GM12878 (cell line): Measurements from ENCODE around the gene PNMA1. TPM values are rescaled to one million over a fixed set of nuclear protein-coding genes. Genes with fewer than 3 reads are reported as not detected.
A peak's percentile ranks its signal among the peaks of the same experiment; 100 is the strongest.

Source experiments
- ATAC-seq: fragments of 200-7000 bp; cut with Tn5 transposase; 3 replicates; pipeline ENCODE4 v1.9.1; 2020; ENCODE audit warnings: mild to moderate bottlenecking, moderate library complexity
- BruUV-seq: library from RNA; stranded (reverse); fragments of 400-500 nt; replicated peaks from 2 replicates; lab custom pipeline; 2021; lab: Mats Ljungman, UMichigan
- CTCF ChIA-PET: fragments of 300-600 bp; sonication (Branson Sonifier 250); formaldehyde crosslinking; extraction: SDS; loops from one replicate; lab custom pipeline; 2021; ENCODE audit warnings: inconsistent platforms; lab: Yijun Ruan, JAX
- POLR2A ChIA-PET: fragments of 350-600 bp; formaldehyde crosslinking; extraction: SDS; loops from one replicate; lab custom pipeline; 2021; ENCODE audit warnings: inconsistent platforms; lab: Charles Lee
- RAD21 ChIA-PET: fragments of 300-600 bp; sonication (Branson Sonifier 250); formaldehyde crosslinking; loops from one replicate; lab custom pipeline; 2023; ENCODE audit warnings: antibody characterized with exemption; ENCODE audit not compliant: unreplicated experiment; lab: Charles Lee
- SMC1A ChIA-PET: fragments of 300-600 bp; sonication (Branson Sonifier 250); formaldehyde crosslinking; loops from one replicate; lab custom pipeline; 2023; ENCODE audit not compliant: unreplicated experiment, uncharacterized antibody; lab: Charles Lee
- DNase-seq: peaks from one replicate; pipeline ENCODE4 v3.0.0-alpha.2; 2011; ENCODE audit warnings: low read depth, low spot score
- FAIRE-seq: peaks from 3 replicates; lab custom pipeline; 2011; peaks lifted over from hg19 to GRCh38; lab: Jason Lieb, UNC
- H2AFZ ChIP-seq: 2 replicates; pipeline ENCODE4 v1.6.0; 2011; ENCODE audit warnings: low read depth, low read length, control low read depth; ENCODE audit not compliant: control insufficient read depth
- H3K27ac ChIP-seq: 2 replicates; pipeline ENCODE4 v1.5.1; 2011; ENCODE audit warnings: control low read depth; ENCODE audit not compliant: control insufficient read depth, insufficient read depth
- H3K27me3 ChIP-seq, 2 experiments: replicated peaks in 1 of 2; 2 replicates each; pipeline versions ENCODE4 v1.6.0 to v1.6.1; 2011; ENCODE audit warnings: low read length in 1 of 2; ENCODE audit not compliant: control insufficient read depth in 2 of 2, insufficient read depth in 2 of 2
- H3K36me3 ChIP-seq, 2 experiments: 2 replicates each; pipeline ENCODE4 v1.5.1; 2011; ENCODE audit warnings: low read length in 1 of 2; ENCODE audit not compliant: control insufficient read depth in 2 of 2, insufficient read depth in 2 of 2
- H3K4me1 ChIP-seq: 2 replicates; pipeline ENCODE4 v1.6.1; 2011; ENCODE audit warnings: mild to moderate bottlenecking, low read length, moderate library complexity, mixed read lengths; ENCODE audit not compliant: control insufficient read depth, insufficient read depth
- H3K4me2 ChIP-seq: 2 replicates; pipeline ENCODE4 v1.6.0; 2011; ENCODE audit warnings: control low read depth; ENCODE audit not compliant: control insufficient read depth, insufficient read depth
- H3K4me3 ChIP-seq: fragments of 200-600 bp; sonication (generic); 2 replicates; pipeline ENCODE4 v1.5.1; 2016
- H3K79me2 ChIP-seq: 2 replicates; pipeline ENCODE4 v1.6.0; 2011; ENCODE audit warnings: low read length; ENCODE audit not compliant: control insufficient read depth, insufficient read depth
- H3K9ac ChIP-seq: 2 replicates; pipeline ENCODE4 v1.8.0; 2011; ENCODE audit warnings: low read length, control low read depth, mixed read lengths; ENCODE audit not compliant: control insufficient read depth, insufficient read depth
- H3K9me3 ChIP-seq: replicated peaks from 3 replicates; pipeline ENCODE4 v1.5.1; 2011; ENCODE audit warnings: mild to moderate bottlenecking, low read length; ENCODE audit not compliant: control insufficient read depth, insufficient read depth
- H4K20me1 ChIP-seq: 2 replicates; pipeline ENCODE4 v1.6.0; 2011; ENCODE audit not compliant: control insufficient read depth, insufficient read depth
- CHD1 ChIP-seq: IDR thresholded peaks from 2 replicates; pipeline ENCODE4 v1.6.1; 2012; ENCODE audit warnings: low read depth, low read length, improper control_type of control experiment
- ETV6 ChIP-seq, 2 experiments: fragments of 450-650 bp in 1 of 2; IDR thresholded peaks in 1 of 2; conservative IDR thresholded peaks in 1 of 2; 2 replicates each; pipeline ENCODE4 v1.6.1; 2014; ENCODE audit warnings: antibody characterized with exemption in 1 of 2, borderline replicate concordance in 1 of 2, low read depth in 1 of 2, mild to moderate bottlenecking in 1 of 2, moderate library complexity in 1 of 2
- GABPA ChIP-seq: IDR thresholded peaks from 2 replicates; pipeline ENCODE4 v1.6.1; 2014; ENCODE audit warnings: antibody characterized with exemption, low read depth, mild to moderate bottlenecking, inconsistent platforms
- LARP7 ChIP-seq: fragments of 450-650 bp; IDR thresholded peaks from 2 replicates; pipeline ENCODE4 v1.6.1; 2017; ENCODE audit warnings: mild to moderate bottlenecking
- RBBP5 ChIP-seq: fragments of 200-600 bp; sonication (generic); conservative IDR thresholded peaks from 2 replicates; pipeline ENCODE4 v1.6.1; 2016
- SIX5 ChIP-seq: IDR thresholded peaks from 2 replicates; pipeline ENCODE4 v1.6.1; 2011; ENCODE audit warnings: mild to moderate bottlenecking, low read depth, low read length, moderate library complexity; ENCODE audit not compliant: severe bottlenecking
- SMARCA5 ChIP-seq: fragments of 450-650 bp; IDR thresholded peaks from 2 replicates; pipeline ENCODE4 v1.6.1; 2017; ENCODE audit warnings: mild to moderate bottlenecking
- SREBF1 ChIP-seq: IDR thresholded peaks from 2 replicates; pipeline ENCODE4 v1.6.1; 2012; ENCODE audit warnings: mild to moderate bottlenecking, low read length
- WGBS: methylation state at CpG from one replicate; pipeline ENCODE4 v1.1.6; 2016; ENCODE audit warnings: low lambda C conversion rate; ENCODE audit not compliant: insufficient replicate concordance, insufficient coverage; ENCODE audit errors: missing lambda C conversion rate; 5-methylcytosine and 5-hydroxymethylcytosine counted together
- in situ Hi-C: fragments of 300-500 bp; cut with MboI; formaldehyde crosslinking; loops from 9 replicates; pipeline ENCODE4 v1.14.3; 2018; ENCODE audit warnings: mixed read lengths
- intact Hi-C: fragments of 100-400 bp; cut with micrococcal nuclease; formaldehyde crosslinking; loops from one replicate; pipeline ENCODE4 v1.14.2; 2022; ENCODE audit not compliant: unreplicated experiment
- polyA plus RNA-seq, 11 experiments: library from polyadenylated mRNA; depleted of rRNA in 4 of 11; unstranded in 6 of 11; stranded (reverse) in 5 of 11; fragments of >200 nt; fragmentation: Nextera tagmentation in 4 of 11; fragmentation: Illumina TruSeq in 1 of 11; extraction: Ambion mirVana in 4 of 11; extraction: Trizol in 1 of 11; gene quantifications; 1 replicate in 1 of 11; 2 replicates in 10 of 11; pipeline versions ENCODE4 v1.2.1 to v1.2.3, GENCODE V29; 2011 to 2016; ENCODE audit warnings: inconsistent platforms in 2 of 11, missing spikeins in 2 of 11, low read depth in 1 of 11
- total RNA-seq, 4 experiments: library from RNA; depleted of rRNA in 3 of 4; stranded (reverse); fragments of >200 nt in 3 of 4; fragmentation: Illumina TruSeq in 1 of 4; extraction: Trizol in 1 of 4; gene quantifications; 2 replicates each; pipeline versions ENCODE4 v1.2.1 to v1.2.3, GENCODE V29; 2013 to 2021
- TF ChIP-seq, protein P1 (sequence below): fragments of 450-650 bp; IDR thresholded peaks from 2 replicates; pipeline ENCODE4 v1.6.1; 2016; ENCODE audit warnings: mild to moderate bottlenecking
- TF ChIP-seq, protein P2 (sequence below): fragments of 450-650 bp; formaldehyde crosslinking; IDR thresholded peaks from 2 replicates; pipeline ENCODE4 v1.5.0; 2022; ENCODE audit warnings: mild to moderate bottlenecking, missing genetic modification characterization

Gene PNMA1
- total and polyA plus RNA-seq, 10 of the 15 experiments (the other 5 are each of a cell fraction or from before 2014, with no cell fraction given) = 1.8 to 39.3 (median 11.1) TPM

DNA sequence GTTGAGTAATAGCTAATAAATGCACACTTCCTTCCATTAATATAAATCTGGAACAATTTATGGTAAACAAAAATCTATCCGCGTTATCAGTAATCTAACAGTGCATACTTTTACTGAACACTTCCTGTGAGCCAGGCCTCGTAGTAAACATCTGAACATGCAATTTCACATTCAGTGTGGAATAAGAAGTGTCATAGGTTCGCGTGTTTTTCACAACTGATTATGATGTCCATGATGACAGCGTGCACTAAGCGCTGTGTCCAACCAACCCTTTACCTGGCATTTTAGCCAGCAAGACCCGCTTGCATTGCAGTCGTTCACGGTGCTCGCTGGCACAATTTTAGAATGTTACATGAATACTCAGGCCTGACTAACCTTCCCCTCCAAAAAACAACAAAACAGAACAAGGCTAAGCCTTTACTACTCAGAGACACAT, 2.1 kb downstream of the PNMA1 start:
- TF ChIP-seq, protein P1, sequence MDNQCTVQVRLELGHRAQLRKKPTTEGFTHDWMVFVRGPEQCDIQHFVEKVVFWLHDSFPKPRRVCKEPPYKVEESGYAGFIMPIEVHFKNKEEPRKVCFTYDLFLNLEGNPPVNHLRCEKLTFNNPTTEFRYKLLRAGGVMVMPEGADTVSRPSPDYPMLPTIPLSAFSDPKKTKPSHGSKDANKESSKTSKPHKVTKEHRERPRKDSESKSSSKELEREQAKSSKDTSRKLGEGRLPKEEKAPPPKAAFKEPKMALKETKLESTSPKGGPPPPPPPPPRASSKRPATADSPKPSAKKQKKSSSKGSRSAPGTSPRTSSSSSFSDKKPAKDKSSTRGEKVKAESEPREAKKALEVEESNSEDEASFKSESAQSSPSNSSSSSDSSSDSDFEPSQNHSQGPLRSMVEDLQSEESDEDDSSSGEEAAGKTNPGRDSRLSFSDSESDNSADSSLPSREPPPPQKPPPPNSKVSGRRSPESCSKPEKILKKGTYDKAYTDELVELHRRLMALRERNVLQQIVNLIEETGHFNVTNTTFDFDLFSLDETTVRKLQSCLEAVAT = peak; percentile 58; the same call in 1 of the 2 replicates
- TF ChIP-seq GABPA = no peak
- peak overlapping the region; percentile 89 for H3K4me3 ChIP-seq
- H3K9ac ChIP-seq = peak overlapping the region; percentile 64
- H3K79me2 ChIP-seq = peaks cover 20% of the 10 kb centered on the region
- ATAC-seq (no peak; the same call in 2 of the 3 replicates), FAIRE-seq (no peak), DNase-seq (no peak)
- H3K27ac ChIP-seq = peak overlapping the region; percentile 9; the same call in 1 of the 2 replicates
- intact Hi-C loops = loop anchor here (5.0 kb wide), 1 partner anchor 80 kb away; no protein-coding TSS in a partner anchor
- in situ Hi-C loops = no loop called here
- RAD21 ChIA-PET = interaction anchor here (0.9 to 2.1 kb wide), 8 partner anchors 10 to 114 kb away, joined by 3 to 5 read pairs (median 3); no protein-coding TSS in a partner anchor
- peaks cover 0 to 16% of the 10 kb centered on the region in 2 experiments; a peak in 3 of 4 replicates for H3K36me3 ChIP-seq
- WGBS = 34% methylated on average over 11 of the region's 11 CpGs
- no peaks in the 10 kb centered on the region for H4K20me1 ChIP-seq
- CTCF ChIA-PET = interaction anchor here (0.6 to 3.2 kb wide), 8 partner anchors 16 to 417 kb away, joined by 3 to 12 read pairs (median 4); partner anchors contain the start of gene ACOT2
- SMC1A ChIA-PET = interaction anchor here (0.8 to 3.2 kb wide), 7 partner anchors 10 to 252 kb away, joined by 3 to 16 read pairs (median 4); partner anchors contain the start of gene DNAL1
- H3K4me2 ChIP-seq = peak overlapping the region; percentile 82
- POLR2A ChIA-PET = interaction anchor here (0.6 to 1.5 kb wide), 3 partner anchors 48 to 357 kb away, joined by 4 to 6 read pairs (median 5); a partner anchor contains a TSS
- H3K4me1 ChIP-seq = peaks cover 4% of the 10 kb centered on the region
- H3K27me3 ChIP-seq = no peaks in the 10 kb centered on the region
- BruUV-seq = no TSS peak
- H3K9me3 ChIP-seq = no peaks in the 10 kb centered on the region
- H2AFZ ChIP-seq = 0 out of 2 replicates have a peak overlapping the region, but pooled peaks have one; percentile 10

DNA sequence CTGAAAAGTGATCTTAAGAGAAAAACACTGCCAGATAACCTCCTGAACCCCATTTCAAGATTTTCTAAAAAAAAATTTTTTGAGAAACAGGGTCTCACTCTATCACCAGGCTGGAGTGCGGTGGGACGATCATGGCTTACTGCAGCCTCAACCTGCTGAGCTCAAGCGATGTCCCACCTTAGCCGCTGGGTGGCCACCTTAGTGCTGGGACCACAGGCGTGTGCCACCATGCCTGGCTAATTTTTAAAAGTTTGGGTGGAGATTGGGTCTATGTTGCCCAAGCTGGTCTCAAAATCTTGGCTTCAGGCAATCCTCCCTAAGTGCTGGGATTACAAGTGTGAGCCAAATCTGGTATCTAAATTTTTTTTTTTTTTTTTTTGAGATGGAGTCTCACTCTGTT, 3.4 kb downstream of the PNMA1 start:
- Histone ChIP-seq H4K20me1 (no peaks in the 10 kb centered on the region), H3K4me1 (peaks cover 4% of the 10 kb centered on the region), H3K4me3 (no peak overlapping the region), H3K9ac (no peak overlapping the region), H2AFZ (no peak overlapping the region), H3K79me2 (peaks cover 20% of the 10 kb centered on the region), H3K27me3 (no peaks in the 10 kb centered on the region), H3K27ac (no peak overlapping the region), H3K9me3 (no peaks in the 10 kb centered on the region), H3K4me2 (no peak overlapping the region), H3K36me3 (peaks cover 0 to 6% of the 10 kb centered on the region in 2 experiments; a peak in 2 of 4 replicates)
- WGBS = 96% methylated on average over 5 of the region's 5 CpGs
- ChIA-PET RAD21 (interaction anchor here (1.6 kb wide), 1 partner anchor 115 kb away, joined by 3 read pairs; no protein-coding TSS in a partner anchor), SMC1A (interaction anchor here (1.0 to 2.0 kb wide), 3 partner anchors 10 to 49 kb away, joined by 3 to 10 read pairs (median 3); no protein-coding TSS in a partner anchor), CTCF (interaction anchor here (0.9 to 3.2 kb wide), 3 partner anchors 18 to 156 kb away, joined by 3 to 11 read pairs (median 5); partner anchors contain the start of gene ACOT2), POLR2A (interaction anchor here (0.7 kb wide), 1 partner anchor 11 kb away, joined by 3 read pairs; no protein-coding TSS in a partner anchor)
- no peak for FAIRE-seq
- intact Hi-C loops (loop anchor here (5.0 kb wide), 1 partner anchor 78 kb away; no protein-coding TSS in a partner anchor), in situ Hi-C loops (no loop called here)
- no TSS peak for BruUV-seq
- no peak for ATAC-seq
- no peak for DNase-seq
- TF ChIP-seq SIX5 (no peak), SMARCA5 (no peak), SREBF1 (no peak), RBBP5 (no peak), ETV6 (conservative IDR thresholded peaks at IDR 0.05 in 1 of 2, IDR thresholded peaks at IDR 0.05 in 1 of 2; ENCODE audit: borderline replicate concordance in 1 of 2, low read depth in 1 of 2) (no peak), LARP7 (no peak), CHD1 (no peak)
- TF ChIP-seq, protein P2, sequence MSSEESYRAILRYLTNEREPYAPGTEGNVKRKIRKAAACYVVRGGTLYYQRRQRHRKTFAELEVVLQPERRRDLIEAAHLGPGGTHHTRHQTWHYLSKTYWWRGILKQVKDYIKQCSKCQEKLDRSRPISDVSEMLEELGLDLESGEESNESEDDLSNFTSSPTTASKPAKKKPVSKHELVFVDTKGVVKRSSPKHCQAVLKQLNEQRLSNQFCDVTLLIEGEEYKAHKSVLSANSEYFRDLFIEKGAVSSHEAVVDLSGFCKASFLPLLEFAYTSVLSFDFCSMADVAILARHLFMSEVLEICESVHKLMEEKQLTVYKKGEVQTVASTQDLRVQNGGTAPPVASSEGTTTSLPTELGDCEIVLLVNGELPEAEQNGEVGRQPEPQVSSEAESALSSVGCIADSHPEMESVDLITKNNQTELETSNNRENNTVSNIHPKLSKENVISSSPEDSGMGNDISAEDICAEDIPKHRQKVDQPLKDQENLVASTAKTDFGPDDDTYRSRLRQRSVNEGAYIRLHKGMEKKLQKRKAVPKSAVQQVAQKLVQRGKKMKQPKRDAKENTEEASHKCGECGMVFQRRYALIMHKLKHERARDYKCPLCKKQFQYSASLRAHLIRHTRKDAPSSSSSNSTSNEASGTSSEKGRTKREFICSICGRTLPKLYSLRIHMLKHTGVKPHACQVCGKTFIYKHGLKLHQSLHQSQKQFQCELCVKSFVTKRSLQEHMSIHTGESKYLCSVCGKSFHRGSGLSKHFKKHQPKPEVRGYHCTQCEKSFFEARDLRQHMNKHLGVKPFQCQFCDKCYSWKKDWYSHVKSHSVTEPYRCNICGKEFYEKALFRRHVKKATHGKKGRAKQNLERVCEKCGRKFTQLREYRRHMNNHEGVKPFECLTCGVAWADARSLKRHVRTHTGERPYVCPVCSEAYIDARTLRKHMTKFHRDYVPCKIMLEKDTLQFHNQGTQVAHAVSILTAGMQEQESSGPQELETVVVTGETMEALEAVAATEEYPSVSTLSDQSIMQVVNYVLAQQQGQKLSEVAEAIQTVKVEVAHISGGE (CRISPR knock-in tag) = no peak
